Fibroblast of lung (primary cell): Measurements from ENCODE around the gene ANKRD24.
"Not testable (repeated sequence)": the region's sequence is repeated elsewhere in the genome, so short reads cannot be mapped to it uniquely, and the experiment has no call there.

ENCODE experiments used
- EZH2 ChIP-seq: IDR thresholded peaks from 2 replicates; pipeline ENCODE4 v1.5.1; 2012; ENCODE audit warnings: low read length, control low read depth, mild to moderate bottlenecking; ENCODE audit errors: missing control alignments
- TF ChIP-seq, protein P1 (sequence below), 2 donors: IDR thresholded peaks in 1 of 2; conservative IDR thresholded peaks in 1 of 2; 1 replicate in 1 of 2; 2 replicates in 1 of 2; pipeline ENCODE4 v1.5.1; 2011 to 2012; ENCODE audit warnings: low read length in 2 of 2, control low read depth in 1 of 2, inconsistent platforms in 1 of 2, low read depth in 1 of 2, mild to moderate bottlenecking in 1 of 2

DNA sequence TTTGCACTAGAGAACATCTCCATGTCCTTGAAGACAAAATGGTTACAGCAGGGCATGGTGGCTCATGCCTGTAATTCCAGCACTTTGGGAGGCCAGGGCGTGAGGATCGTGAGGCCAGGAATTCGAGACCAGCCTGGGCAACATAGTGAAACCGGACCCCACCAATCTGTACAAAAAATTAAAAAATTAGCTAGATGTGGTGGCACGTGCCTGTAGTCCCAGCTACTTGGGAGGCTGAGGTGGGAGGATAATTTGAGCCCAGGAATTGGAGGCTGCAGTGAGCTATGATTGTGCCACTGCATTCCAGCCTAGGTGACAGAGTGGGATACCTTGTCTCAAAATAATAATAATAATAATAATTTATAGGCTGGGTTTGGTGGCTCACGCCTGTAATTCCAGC lies 47.7 kb downstream of the ANKRD24 start:
- TF ChIP-seq, protein P1, sequence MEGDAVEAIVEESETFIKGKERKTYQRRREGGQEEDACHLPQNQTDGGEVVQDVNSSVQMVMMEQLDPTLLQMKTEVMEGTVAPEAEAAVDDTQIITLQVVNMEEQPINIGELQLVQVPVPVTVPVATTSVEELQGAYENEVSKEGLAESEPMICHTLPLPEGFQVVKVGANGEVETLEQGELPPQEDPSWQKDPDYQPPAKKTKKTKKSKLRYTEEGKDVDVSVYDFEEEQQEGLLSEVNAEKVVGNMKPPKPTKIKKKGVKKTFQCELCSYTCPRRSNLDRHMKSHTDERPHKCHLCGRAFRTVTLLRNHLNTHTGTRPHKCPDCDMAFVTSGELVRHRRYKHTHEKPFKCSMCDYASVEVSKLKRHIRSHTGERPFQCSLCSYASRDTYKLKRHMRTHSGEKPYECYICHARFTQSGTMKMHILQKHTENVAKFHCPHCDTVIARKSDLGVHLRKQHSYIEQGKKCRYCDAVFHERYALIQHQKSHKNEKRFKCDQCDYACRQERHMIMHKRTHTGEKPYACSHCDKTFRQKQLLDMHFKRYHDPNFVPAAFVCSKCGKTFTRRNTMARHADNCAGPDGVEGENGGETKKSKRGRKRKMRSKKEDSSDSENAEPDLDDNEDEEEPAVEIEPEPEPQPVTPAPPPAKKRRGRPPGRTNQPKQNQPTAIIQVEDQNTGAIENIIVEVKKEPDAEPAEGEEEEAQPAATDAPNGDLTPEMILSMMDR (conservative IDR thresholded peaks at IDR 0.05 in 1 of 2, IDR thresholded peaks at IDR 0.05 in 1 of 2; ENCODE audit: low read depth in 1 of 2, low read length in 2 of 2) = not testable (repeated sequence)
- TF ChIP-seq EZH2 = not testable (repeated sequence)
